UCSD-AML1 (cell line): ENCODE results near the gene TCEA3.

Experiments used
- DNase-seq: peaks from one replicate; lab custom pipeline; 2025; ENCODE audit not compliant: unreplicated experiment; lab: John Stamatoyannopoulos, UW

TCEA3 gene

DNA sequence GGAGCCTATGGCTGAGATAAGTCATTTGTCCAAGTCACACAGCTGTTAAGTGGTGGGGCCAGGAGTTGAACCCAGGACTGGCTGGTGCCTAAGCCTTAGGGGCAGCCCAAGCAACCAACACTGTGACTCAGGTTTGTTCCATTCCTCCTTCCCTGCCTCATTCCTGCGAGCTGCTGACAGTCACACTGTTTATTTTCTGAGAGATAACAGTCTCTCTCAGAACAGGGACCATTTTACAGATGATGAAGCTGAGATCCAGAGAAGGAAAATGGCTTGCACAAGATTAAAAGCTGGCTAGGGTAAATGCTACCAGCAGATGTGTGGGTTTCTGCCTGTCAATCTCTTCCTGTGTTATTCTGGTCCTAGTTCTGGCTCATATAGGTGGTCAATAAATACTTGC, 24.3 kb upstream of the TCEA3 start:
- no peak for DNase-seq

DNA sequence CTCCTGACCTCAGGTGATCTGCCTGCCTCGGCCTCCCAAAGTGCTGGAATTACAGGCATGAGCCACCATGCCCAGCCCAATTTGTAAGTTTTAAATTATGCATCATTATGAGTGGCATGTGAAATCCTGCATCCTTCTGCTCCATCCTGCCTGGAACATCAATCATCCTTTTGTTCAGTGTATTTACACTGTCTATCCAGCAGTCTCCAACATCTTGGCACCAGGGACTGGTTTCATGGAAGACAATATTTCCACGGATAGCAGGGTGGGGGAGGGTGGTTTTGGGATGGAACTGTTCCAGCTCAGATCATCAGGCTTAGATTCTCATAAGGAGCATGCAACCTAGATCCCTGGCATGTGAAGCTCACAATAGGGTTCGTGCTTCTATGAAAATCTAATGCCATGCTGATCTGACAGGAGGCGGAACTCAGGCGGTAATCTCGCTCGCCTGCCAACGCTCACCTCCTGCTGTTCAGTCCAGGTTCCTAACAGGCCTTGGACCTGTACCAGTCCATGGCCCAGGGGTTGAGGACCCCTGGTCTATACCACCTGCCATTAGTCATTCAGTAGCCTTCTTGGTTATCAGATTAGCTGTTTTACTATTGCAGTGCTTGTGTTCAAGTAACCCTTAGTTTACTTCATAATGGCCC, 22.2 kb upstream of the TCEA3 start:
- no peak for DNase-seq

- DNase-seq = no peak
These were observed 20.2 kb upstream of the TCEA3 start for GRCh38 chr1:23444596-23445390.

DNA sequence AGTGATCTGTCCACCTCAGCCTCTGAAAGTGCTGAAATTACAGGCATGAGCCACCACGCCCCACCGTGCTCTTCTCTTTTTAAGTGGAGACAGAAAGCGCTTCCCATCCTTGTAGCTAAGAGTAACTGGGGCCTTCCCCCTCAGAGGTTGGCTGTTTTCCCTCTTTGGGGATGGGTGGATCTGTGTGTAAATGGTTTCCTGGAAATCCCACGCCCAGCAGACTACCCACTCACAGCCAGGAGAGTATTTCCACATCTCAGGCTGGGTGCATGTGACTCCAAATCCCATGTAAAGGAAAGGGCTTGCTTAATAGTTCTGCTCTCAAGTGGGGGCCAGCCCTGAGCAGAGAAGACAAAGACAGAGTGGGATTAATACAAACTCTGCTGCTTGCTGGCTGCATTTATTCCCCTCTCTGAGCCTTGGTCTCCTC, 19.6 kb upstream of the TCEA3 start:
- no peak for DNase-seq

GRCh38 chr1:23442751-23443150, 18.2 kb upstream of the TCEA3 start:
- DNase-seq = no peak

GRCh38 chr1:23441446-23442148, 17.0 kb upstream of the TCEA3 start:
- DNase-seq = no peak

DNA sequence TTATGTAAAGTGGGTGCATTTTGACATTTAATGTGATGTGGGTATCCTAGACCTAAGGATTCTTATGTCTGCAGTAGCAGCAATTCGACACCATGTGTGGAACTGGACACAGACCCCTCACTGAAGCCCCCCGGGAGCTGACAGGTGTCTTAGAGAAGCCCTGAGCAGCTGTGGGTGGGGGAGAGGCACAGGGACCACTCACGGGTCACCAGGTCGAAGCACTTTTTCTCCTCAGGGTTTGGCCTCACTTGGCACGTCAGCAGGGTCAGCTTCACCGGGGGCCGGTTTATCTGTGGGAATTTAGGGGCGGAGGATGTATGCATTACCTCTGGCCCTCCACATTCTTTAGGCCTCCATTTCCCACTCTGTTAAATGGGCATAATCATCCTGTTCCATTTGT, 14.0 kb upstream of the TCEA3 start:
- no peak for DNase-seq

- DNase-seq = no peak
These were observed 12.8 kb upstream of the TCEA3 start for GRCh38 chr1:23437355-23437664.

DNA sequence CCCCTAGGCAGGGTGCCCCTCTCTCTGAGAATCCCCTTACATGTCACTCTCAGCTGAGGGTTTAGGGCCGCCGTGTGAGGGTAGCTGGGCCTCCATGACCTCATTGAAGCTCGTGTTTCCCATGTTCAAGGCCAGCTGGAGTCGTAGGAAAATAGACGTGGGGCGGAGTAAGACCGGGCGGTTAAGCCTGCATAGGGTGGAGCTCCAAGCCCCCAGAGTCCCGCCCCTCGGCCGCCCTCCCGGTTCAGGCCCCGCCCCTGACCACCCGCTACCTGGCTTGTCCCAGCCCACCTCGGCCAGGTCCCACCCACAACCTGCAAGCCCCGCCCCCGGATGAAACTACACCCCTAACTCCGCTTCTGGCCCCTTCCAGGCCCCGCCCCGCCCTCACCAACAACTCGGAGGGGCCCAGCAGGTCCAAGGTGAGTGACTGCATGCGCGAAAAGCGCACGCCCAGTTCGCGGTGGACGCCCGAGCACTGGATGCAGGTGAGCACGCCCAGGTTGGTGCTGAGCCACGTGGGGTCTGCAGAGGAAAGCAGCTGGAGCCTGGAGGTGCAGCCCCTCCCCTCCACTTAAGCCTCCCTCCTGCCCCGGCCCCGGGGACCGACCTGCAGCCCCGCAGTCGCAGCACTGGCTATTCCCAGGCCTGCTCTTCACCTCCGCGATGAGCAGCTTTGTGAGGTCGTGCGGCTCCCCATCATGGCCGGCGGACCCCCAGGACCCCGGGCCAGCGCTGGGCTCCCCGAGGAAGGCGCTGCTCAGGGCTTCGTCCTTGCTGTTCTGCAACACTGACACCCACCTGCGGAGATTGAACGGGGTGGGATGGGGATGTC, 12.2 kb upstream of the TCEA3 start:
- no peak for DNase-seq

- no peak for DNase-seq
These were observed 9.8 kb upstream of the TCEA3 start for GRCh38 chr1:23434260-23434775.

DNA sequence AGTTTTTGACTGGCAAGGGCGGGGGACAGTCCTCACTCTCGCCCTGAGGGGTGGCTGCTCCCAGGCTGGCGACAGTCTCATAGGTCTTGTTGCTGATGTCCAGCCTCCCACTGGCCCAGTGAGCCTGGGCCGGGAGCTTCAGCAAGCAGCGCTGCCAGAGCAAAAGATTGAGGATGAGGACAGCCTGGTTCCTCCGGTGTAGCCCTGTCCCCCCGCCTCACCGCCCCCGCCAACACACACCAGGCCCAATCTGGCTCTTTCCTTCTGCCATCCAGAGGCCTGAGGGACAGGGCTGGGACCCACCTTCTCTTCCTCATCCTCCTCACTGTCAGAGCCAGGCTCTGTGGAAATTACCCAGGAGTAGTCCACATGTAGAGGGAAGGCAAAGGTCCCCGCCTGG, 8.6 kb upstream of the TCEA3 start:
- no peak for DNase-seq

GRCh38 chr1:23431431-23431830, 6.9 kb upstream of the TCEA3 start:
- no peak for DNase-seq

DNA sequence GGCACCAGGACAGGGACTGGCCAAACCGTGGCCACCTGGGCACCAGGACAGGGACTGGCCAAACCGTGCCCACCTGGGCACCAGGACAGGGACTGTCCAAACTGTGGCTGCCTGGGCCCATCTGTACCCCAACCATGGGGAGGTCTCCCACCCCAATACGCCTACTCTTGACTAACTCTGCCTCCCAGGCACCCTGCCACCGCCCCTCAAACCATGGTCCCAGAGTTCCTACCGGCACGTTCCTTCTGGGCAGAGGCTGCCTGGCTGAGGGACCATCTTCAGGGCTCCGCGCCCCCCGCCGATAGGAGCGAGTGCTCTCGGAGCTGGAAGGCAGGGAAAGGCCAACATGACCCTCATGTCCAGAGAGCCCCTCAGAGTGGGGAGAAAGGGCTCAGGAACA, 6.3 kb upstream of the TCEA3 start:
- no peak for DNase-seq

DNA sequence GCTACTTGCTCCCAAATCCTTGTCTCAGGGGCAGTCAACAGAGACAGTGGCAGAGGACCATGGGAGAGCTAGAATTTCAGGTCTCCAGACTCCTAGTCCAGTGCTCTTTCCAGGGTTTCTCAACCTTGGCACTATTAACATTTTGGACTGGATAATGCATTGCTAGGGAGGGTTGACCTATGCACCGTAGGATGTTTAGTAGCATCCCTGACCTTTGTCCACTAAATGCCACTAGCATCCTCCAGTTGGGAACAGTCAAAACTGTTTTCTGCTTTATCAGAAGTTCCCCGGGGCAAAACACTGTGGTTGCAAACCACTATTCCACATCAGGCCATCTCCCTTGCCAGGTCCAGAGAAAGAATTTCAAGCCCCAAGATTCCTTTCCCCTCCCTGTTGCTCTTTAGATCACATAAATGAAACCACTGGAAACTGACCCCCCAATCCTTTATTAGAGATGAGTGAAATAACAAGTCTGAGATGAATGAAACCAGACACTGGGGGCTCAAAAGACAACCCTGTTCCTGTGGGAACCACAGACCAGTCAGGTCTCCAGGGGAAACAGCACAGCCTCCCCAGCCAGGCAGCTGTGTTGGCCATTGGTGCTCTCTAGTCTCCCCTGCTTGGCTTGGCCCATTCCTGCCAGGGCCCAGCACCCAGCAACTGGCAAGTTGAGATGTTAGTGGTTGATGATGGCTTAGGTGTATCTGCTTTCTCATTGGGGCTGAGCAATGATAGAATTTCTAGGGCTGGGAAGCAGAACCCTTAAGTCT, 3.8 kb upstream of the TCEA3 start:
- DNase-seq = no peak

GRCh38 chr1:23427550-23427949, 3.0 kb upstream of the TCEA3 start:
- no peak for DNase-seq

GRCh38 chr1:23426828-23427227, 2.3 kb upstream of the TCEA3 start:
- no peak for DNase-seq

DNA sequence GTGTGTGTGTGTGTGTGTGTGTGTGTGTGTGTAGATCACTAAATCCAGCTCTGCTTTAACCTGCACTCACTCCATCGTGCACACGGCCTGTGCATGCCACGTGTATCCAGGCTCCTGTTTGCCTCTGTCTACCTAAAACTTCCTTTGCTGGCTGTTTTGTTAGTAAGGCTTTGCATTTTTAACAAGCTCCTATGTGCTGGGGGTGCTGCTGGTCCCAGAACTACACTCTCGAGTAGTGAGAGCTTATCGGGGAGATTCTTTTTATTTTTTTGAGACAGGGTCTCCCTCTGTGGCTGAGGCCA, 596 bp upstream of the TCEA3 start:
- no peak for DNase-seq

- DNase-seq = no peak
These were observed 894 bp downstream of the TCEA3 start for GRCh38 chr1:23423415-23424292.

DNA sequence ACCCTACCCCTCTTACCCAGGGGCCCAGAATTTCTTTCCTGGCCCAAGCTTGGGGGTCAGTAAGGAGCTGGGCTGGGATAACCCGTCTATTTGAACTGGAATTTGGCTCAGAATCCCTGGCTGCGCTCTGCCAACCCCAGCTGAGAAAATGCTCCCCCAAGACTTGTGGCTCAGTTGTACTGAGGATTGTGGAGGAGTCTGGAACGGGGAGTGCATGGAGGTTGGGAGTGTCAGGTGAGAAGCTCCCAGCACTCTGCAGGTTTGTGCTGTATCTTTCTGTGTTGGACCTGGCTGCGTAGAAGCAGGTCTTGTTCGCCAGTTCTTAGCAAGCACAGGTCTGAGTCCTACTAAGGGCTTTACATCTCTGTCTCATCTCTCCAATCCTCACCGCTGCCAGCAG, 1.6 kb downstream of the TCEA3 start:
- DNase-seq = no peak
